Testis (tissue), 2 donors: ENCODE data around the gene ADAMTS1.

Experiments used
- CTCF ChIP-seq, 3 experiments: fragments of 450-650 bp in 2 of 3; fragments of 200-600 bp in 1 of 3; sonication (generic) in 1 of 3; IDR thresholded peaks; one replicate each; pipeline ENCODE4 v1.5.1; 2016 to 2019; ENCODE audit warnings: antibody characterized with exemption in 3 of 3, mild to moderate bottlenecking in 2 of 3, moderate library complexity in 1 of 3
- POLR2A ChIP-seq: fragments of 450-650 bp; IDR thresholded peaks from one replicate; pipeline ENCODE4 v1.6.1; 2017; ENCODE audit warnings: antibody characterized with exemption, mild to moderate bottlenecking, moderate library complexity

- TF ChIP-seq POLR2A = no peak
- TF ChIP-seq CTCF (IDR thresholded peaks at IDR 0.05) = no peak
Observed at GRCh38 chr21:26865857-26866256, 20.6 kb upstream of the ADAMTS1 start.
